GM12874 (cell line): ENCODE data around the gene DEPDC5.

Source experiments
- CTCF ChIP-seq: IDR thresholded peaks from 2 replicates; pipeline ENCODE4 v1.5.1; 2011; ENCODE audit warnings: low read depth, mild to moderate bottlenecking, control low read depth, low read length, moderate library complexity; ENCODE audit not compliant: insufficient read depth

The DEPDC5 gene

GRCh38 chr22:31952472-31952871 is 198.7 kb downstream of the DEPDC5 start:
- no peak for TF ChIP-seq CTCF

- TF ChIP-seq CTCF, result no peak
These were observed 199.4 kb downstream of the DEPDC5 start for GRCh38 chr22:31953261-31953660.

- no peak for TF ChIP-seq CTCF
These were observed 201.0 kb downstream of the DEPDC5 start for GRCh38 chr22:31954535-31955523.

GRCh38 chr22:31956360-31956759 is 202.5 kb downstream of the DEPDC5 start:
- no peak for TF ChIP-seq CTCF
